ENCODE results near the gene SLC35E1.

Gene SLC35E1

GRCh38 chr19:16598848-16599247, 26.6 kb upstream of the SLC35E1 start:
- no peak for DNase-seq (ENCODE audit: low read depth in 2 of 2)

DNA sequence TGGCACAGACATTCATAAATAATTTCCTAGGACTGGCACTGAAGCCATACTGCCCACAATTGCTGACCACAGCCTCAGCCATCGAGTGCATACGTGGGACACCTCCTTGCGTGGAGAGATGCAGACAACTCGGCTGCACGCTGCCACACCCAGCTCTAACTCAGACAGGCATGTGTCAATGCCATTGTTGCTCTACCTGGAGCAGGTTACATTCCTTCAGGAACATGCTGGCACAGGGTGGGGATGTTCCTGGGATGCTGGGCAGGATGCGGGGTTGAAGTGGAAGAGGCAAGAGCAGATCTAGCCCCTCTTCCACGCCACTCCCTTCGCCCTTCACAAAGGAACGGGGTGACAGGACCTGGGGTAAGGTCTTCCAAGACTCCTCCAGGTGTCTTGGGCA, 24.2 kb upstream of the SLC35E1 start:
- no peak for DNase-seq (ENCODE audit: low read depth in 2 of 2)

- no peak for DNase-seq (ENCODE audit: low read depth in 2 of 2)
Measured at GRCh38 chr19:16595097-16595496, 22.9 kb upstream of the SLC35E1 start.

- no peak for DNase-seq (ENCODE audit: low read depth in 2 of 2)
Measured at GRCh38 chr19:16594681-16595091, 22.5 kb upstream of the SLC35E1 start.

GRCh38 chr19:16594131-16594586, 21.9 kb upstream of the SLC35E1 start:
- DNase-seq (ENCODE audit: low read depth in 2 of 2), result no peak

GRCh38 chr19:16593181-16593580, 21.0 kb upstream of the SLC35E1 start:
- DNase-seq (ENCODE audit: low read depth in 2 of 2), result no peak

DNA sequence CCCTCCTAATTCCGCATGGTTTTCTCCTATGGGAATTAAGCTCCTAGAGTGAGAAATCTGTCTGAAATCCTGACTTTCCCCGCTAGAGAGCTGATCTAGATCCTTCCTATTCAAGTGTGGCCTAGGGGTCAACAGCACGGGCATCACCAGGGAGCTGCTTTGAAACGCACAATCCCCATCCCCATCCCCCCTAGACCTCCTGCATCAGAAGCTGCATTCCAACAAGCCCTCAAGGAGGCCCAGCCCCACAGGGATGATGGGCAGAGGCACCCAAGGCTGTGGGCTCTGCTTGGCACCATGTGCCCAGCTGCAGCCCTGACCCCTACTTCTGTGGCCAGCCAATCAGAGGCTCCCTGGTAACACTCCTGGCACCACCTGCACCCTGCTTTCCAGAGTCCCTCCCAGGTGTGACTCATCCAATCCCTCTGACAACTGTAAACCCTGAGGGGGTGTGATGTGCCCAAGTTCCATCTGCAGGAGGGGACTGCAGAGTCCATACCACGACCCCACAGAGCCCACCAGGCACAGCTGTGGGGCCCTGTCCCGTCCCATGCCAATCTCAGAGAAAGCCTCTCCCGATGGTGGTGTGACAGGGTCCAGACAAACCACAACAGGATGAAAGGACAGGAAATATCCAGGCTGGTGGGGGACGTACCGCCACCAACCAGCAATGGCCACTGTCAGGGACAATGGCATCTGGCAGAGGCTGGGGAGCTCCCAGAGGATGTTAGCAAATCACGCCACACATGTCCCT, 19.8 kb upstream of the SLC35E1 start:
- DNase-seq (ENCODE audit: low read depth in 2 of 2), result no peak

GRCh38 chr19:16590876-16591802, 18.9 kb upstream of the SLC35E1 start:
- no peak for DNase-seq (ENCODE audit: low read depth in 2 of 2)

DNA sequence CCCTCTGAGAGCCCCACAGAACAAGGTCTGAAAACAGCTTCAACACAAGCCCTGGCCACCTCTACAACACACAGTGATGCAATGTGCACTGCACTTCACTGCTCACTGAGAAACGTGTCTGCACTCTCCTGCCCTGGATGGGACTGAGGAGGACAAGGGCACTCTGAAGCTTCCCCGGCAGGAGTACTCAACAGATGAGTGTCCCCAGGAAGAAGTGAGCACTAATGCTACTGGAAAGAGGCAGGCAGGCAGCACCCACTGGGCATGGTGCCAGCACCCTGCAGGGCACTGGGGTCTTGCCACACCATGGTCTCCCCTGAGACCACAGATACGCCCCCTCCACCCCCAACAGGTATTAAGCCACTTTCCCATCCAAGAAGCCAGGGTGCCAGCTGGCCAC, 17.7 kb upstream of the SLC35E1 start:
- DNase-seq (ENCODE audit: low read depth in 2 of 2), result no peak

GRCh38 chr19:16588824-16589577, 16.8 kb upstream of the SLC35E1 start:
- no peak for DNase-seq (ENCODE audit: low read depth in 2 of 2)

- no peak for DNase-seq (ENCODE audit: low read depth in 2 of 2)
Measured at GRCh38 chr19:16587833-16588823, 15.9 kb upstream of the SLC35E1 start.

DNA sequence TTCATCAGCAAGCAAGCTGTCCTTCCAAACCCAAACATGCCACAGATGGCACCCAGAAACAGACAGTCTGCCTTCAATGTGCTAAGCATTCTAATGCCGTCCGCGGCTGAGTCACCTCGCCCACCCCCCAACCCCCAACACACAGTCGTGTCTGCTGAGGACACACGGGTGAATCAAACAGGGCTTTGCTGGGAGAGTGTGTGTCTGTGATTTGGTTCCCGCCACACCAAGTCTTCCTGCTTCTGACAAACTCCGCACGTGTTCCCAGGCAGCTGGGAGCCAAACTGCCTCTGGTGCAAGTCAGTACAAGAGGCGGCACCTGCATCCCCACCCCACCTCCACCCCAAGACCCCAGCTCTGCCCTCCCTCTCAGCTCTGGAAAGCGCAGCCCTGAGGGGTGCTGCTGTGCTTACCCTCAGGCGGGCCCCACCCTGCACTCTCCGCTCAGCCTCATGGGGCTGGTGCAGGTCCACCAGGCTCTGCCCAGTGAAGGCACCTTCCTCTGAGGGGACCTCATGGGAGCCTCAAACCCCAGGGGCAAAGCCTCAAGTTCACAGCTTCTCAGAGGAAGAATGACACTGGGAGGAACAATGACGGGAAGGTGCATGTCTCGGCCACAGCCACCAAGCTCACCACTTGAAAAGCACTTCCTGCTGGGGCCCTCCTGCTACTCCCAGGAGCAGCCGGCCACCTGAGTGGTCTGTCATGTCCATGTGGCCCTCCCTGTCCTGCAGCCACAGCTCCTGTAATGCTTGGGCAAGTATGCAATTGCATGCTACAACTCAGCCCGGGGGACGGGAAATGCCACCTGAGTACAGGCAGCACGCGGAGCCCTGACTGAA, 15.0 kb upstream of the SLC35E1 start:
- DNase-seq (ENCODE audit: low read depth in 2 of 2), result peak in 1 of 2 experiments; percentile 9

- DNase-seq (ENCODE audit: low read depth in 2 of 2), result no peak
Measured at GRCh38 chr19:16586477-16586871, 14.3 kb upstream of the SLC35E1 start.

- DNase-seq (ENCODE audit: low read depth in 2 of 2), result no peak
Measured at GRCh38 chr19:16585808-16586476, 13.7 kb upstream of the SLC35E1 start.

DNA sequence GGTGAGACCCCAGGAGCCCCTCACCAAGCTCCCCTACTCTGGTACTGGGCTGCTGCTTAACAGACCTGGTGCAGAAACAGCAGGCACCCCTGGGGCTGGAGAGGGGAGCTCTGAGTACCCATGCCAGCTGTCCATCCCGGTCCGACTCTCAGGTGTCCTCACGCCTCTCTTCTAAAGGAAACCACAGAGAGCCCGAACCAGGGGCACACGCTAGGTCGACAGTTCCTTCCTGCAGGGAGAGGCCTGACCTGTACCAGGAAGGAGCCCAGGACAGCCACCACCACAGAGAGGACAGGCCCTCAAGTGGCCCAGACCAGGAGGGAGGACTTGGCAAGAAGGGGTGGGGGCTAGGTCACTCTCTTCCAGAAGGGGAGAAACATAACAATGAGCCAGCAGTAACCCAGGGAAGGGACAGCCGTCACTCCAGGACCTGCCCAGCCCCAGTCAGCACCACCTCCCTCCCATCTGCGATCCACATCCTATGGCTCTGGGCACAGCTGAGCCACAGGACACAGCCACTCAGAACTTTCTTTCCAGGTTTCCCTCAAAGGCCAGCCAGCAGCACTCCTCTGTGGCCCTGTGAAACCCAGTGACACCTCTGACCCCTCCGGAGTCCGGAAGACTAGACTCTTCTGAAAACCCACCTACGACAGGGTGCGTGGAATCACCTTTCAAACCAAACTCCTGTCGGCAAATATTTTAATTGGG, 13.0 kb upstream of the SLC35E1 start:
- DNase-seq (ENCODE audit: low read depth in 2 of 2), result no peak

DNA sequence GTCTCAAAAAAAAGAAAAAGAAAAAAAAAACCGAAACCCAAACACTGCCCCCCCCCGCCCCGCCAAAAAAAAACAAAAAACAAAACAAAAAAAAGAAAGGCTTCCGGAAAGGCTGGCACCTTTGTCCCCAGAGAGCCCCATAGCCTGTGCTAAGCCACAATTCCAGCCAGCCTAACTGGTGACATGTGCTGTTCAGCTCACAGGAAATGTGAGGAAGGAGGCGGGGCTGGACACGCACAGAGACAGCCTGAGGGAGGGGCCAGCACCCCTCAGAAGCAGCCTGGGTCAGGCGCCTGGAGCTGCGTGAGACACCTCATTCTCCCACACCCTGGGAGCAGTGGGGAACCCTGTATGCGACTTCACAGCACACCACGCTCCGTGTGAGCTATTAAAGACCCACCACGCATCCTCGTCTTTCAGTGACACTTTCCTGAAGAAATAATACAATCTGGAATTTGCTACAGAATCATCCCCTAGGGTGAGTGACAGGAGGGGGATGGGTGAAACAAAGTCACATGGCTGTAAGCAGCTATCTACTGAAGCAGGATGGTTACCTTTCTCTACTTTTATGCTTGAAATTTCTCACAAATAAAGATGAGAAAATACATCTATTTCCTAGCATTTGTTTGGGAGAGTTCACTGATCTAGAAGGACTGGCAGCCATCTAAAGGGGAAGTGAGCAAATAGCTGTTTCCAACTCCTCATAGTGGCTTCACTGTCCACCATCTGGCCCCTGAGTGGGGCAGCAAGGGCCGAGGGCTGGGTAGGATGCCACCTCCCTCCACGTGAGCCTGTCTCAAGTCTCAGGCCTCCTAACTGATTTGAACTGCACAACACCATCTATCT, 12.3 kb upstream of the SLC35E1 start:
- DNase-seq (ENCODE audit: low read depth in 2 of 2), result peak; percentile 24 to 39

GRCh38 chr19:16582486-16583261, 10.5 kb upstream of the SLC35E1 start:
- no peak for DNase-seq (ENCODE audit: low read depth in 2 of 2)
